ENCODE data around the gene VAV1.

VAV1 gene

DNA sequence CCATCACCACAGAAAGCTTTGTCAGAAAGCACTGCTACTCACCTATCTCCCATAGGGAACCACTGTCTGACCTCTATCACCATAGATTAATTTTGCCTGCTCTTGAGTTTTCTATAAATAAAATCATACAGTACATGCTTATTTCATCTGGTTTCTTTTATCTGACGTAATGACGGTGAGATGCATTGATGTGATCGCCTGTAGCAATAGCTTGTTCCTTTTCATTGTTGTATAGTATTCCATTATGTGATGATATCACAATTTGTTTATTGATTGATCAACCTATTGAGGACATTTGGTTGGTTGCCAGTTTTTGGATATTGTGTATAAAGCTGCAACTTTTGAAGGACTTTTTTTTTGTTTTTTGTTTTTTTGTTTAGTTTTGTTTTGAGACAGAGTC, 63.0 kb downstream of the VAV1 start:
- peaks cover 67% of the 10 kb centered on the region for H3K36me3 ChIP-seq (ENCODE audit: insufficient read depth, low read length)
- no peaks in the 10 kb centered on the region for H3K9me3 ChIP-seq (ENCODE audit: insufficient read depth, low read length, severe bottlenecking)
- H2AFZ ChIP-seq (ENCODE audit: low read depth, low read length): no peak overlapping the region
- no peak overlapping the region for H3K4me3 ChIP-seq (ENCODE audit: low read depth in 1 of 2, low read length in 2 of 2)
- DNase-seq (no peak), ATAC-seq (ENCODE audit: insufficient read depth, low read depth) (no peak)
- H4K20me1 ChIP-seq (ENCODE audit: insufficient read depth, low read length): no peaks in the 10 kb centered on the region
- H3K4me2 ChIP-seq (ENCODE audit: insufficient read depth, low read length): no peak overlapping the region
- no peaks in the 10 kb centered on the region for H3K27me3 ChIP-seq (ENCODE audit: insufficient read depth, low read length, poor library complexity)
- no peaks in the 10 kb centered on the region for H3K4me1 ChIP-seq (ENCODE audit: insufficient read depth, low read length)
- no peaks in the 10 kb centered on the region for H3K79me2 ChIP-seq (ENCODE audit: insufficient read depth, low read length)
- H3K27ac ChIP-seq (ENCODE audit: low read length): no peak overlapping the region
- TF ChIP-seq, protein P1, sequence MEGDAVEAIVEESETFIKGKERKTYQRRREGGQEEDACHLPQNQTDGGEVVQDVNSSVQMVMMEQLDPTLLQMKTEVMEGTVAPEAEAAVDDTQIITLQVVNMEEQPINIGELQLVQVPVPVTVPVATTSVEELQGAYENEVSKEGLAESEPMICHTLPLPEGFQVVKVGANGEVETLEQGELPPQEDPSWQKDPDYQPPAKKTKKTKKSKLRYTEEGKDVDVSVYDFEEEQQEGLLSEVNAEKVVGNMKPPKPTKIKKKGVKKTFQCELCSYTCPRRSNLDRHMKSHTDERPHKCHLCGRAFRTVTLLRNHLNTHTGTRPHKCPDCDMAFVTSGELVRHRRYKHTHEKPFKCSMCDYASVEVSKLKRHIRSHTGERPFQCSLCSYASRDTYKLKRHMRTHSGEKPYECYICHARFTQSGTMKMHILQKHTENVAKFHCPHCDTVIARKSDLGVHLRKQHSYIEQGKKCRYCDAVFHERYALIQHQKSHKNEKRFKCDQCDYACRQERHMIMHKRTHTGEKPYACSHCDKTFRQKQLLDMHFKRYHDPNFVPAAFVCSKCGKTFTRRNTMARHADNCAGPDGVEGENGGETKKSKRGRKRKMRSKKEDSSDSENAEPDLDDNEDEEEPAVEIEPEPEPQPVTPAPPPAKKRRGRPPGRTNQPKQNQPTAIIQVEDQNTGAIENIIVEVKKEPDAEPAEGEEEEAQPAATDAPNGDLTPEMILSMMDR (IDR thresholded peaks at IDR 0.05; ENCODE audit: borderline replicate concordance, extremely low read depth, low read length, poor library complexity, severe bottlenecking): no peak
- TF ChIP-seq EZH2 (IDR thresholded peaks at IDR 0.05; ENCODE audit: borderline replicate concordance, low read depth, low read length, severe bottlenecking): no peak
- H3K9ac ChIP-seq (ENCODE audit: low read depth, low read length): no peak overlapping the region

DNA sequence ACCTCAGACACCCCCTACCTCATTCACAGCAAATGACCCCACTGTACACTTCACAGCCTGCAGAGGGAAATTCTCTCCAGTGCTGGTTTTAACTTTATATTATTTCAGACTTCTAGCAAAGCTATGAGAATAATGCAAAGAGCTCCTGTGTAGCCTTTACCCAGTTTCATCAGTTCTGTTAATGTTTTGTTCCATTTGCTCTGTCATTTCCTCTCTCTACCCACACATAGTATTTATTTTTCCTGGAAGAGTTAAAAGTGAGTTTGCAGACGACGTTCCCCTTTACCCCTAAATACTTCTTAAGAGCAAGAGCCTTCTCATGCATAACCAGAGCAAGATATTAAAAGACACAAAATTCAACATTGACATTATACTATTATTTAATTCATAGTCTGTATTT, 65.0 kb downstream of the VAV1 start:
- no peak for TF ChIP-seq EZH2 (IDR thresholded peaks at IDR 0.05; ENCODE audit: borderline replicate concordance, low read depth, low read length, severe bottlenecking)
- TF ChIP-seq, protein P1 (IDR thresholded peaks at IDR 0.05; ENCODE audit: borderline replicate concordance, extremely low read depth, low read length, poor library complexity, severe bottlenecking): no peak
- no peak overlapping the region for H3K9ac ChIP-seq (ENCODE audit: low read depth, low read length)
- no peak overlapping the region for H3K27ac ChIP-seq (ENCODE audit: low read length)
- H3K9me3 ChIP-seq (ENCODE audit: insufficient read depth, low read length, severe bottlenecking): no peaks in the 10 kb centered on the region
- H4K20me1 ChIP-seq (ENCODE audit: insufficient read depth, low read length): no peaks in the 10 kb centered on the region
- no peak overlapping the region for H3K4me2 ChIP-seq (ENCODE audit: insufficient read depth, low read length)
- ATAC-seq (ENCODE audit: insufficient read depth, low read depth) (no peak), DNase-seq (no peak)
- no peaks in the 10 kb centered on the region for H3K79me2 ChIP-seq (ENCODE audit: insufficient read depth, low read length)
- H3K27me3 ChIP-seq (ENCODE audit: insufficient read depth, low read length, poor library complexity): no peaks in the 10 kb centered on the region
- peaks cover 52% of the 10 kb centered on the region for H3K36me3 ChIP-seq (ENCODE audit: insufficient read depth, low read length)
- no peak overlapping the region for H3K4me3 ChIP-seq (ENCODE audit: low read depth in 1 of 2, low read length in 2 of 2)
- H2AFZ ChIP-seq (ENCODE audit: low read depth, low read length): no peak overlapping the region
- H3K4me1 ChIP-seq (ENCODE audit: insufficient read depth, low read length): no peaks in the 10 kb centered on the region

DNA sequence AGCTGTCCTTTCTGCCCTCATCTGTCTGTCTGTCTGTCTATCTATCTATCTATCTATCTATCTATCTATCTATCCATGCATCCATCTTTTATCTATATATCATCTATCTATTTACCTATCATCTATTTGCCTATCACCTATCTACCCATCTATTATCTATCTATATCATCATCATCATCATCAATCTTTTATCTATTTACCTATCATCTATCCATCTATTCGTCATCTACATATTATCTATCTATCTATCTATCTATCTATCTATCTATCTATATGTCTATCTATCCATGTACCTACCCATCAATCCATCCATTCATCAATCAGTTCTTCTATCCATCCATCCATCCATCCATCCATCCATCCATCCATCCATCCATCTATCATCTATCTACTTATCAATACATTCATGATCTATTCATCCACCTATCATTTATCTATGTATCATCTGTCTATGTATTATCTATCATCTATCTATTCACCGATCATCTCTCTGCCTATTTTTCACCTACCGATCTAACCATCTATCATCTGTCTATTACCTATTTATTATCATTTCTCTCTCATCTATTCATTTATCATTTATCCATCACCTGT, 65.7 kb downstream of the VAV1 start:
- DNase-seq (no peak), ATAC-seq (ENCODE audit: insufficient read depth, low read depth) (no peak)
- Histone ChIP-seq H3K9me3 (ENCODE audit: insufficient read depth, low read length, severe bottlenecking) (no peaks in the 10 kb centered on the region), H3K36me3 (ENCODE audit: insufficient read depth, low read length) (peaks cover 46% of the 10 kb centered on the region), H3K4me3 (ENCODE audit: low read depth in 1 of 2, low read length in 2 of 2) (no peak overlapping the region), H4K20me1 (ENCODE audit: insufficient read depth, low read length) (no peaks in the 10 kb centered on the region), H3K79me2 (ENCODE audit: insufficient read depth, low read length) (no peaks in the 10 kb centered on the region), H3K27ac (ENCODE audit: low read length) (no peak overlapping the region), H3K9ac (ENCODE audit: low read depth, low read length) (no peak overlapping the region), H2AFZ (ENCODE audit: low read depth, low read length) (no peak overlapping the region), H3K4me1 (ENCODE audit: insufficient read depth, low read length) (no peaks in the 10 kb centered on the region), H3K27me3 (ENCODE audit: insufficient read depth, low read length, poor library complexity) (no peaks in the 10 kb centered on the region), H3K4me2 (ENCODE audit: insufficient read depth, low read length) (no peak overlapping the region)
- TF ChIP-seq EZH2 (IDR thresholded peaks at IDR 0.05; ENCODE audit: borderline replicate concordance, low read depth, low read length, severe bottlenecking): no peak
- TF ChIP-seq, protein P1 (IDR thresholded peaks at IDR 0.05; ENCODE audit: borderline replicate concordance, extremely low read depth, low read length, poor library complexity, severe bottlenecking): no peak

Measured in DND-41 (cell line).